HCEC 1CT (cell line): ENCODE measurements around the gene ARHGAP8.
A peak's percentile ranks its signal among the peaks of the same experiment; 100 is the strongest.

Experiments
- DNase-seq: peaks from one replicate; pipeline ENCODE4 v3.0.0-alpha.2; 2017

ARHGAP8 gene

GRCh38 chr22:44752285-44753188, at the start of gene ARHGAP8:
TSS of gene ARHGAP8 (plus strand) at chr22:44752575. CDS start at chr22:44786528, 33,953 bp downstream.
- DNase-seq: no peak

- no peak for DNase-seq
These were observed 49.0 kb upstream of the ARHGAP8 start for GRCh38 chr22:44703255-44703870.

GRCh38 chr22:44704159-44705021, 48.0 kb upstream of the ARHGAP8 start:
- no peak for DNase-seq

- DNase-seq: no peak
These were observed 47.4 kb upstream of the ARHGAP8 start for GRCh38 chr22:44705022-44705297.

GRCh38 chr22:44706488-44706887, 45.9 kb upstream of the ARHGAP8 start:
- DNase-seq: no peak

- DNase-seq: no peak
These were observed 45.2 kb upstream of the ARHGAP8 start for GRCh38 chr22:44707178-44707577.

- peak; percentile 18 for DNase-seq
These were observed 44.6 kb upstream of the ARHGAP8 start for GRCh38 chr22:44707752-44708151.

GRCh38 chr22:44709881-44710392, 42.4 kb upstream of the ARHGAP8 start:
- DNase-seq: no peak

GRCh38 chr22:44710474-44711240, 41.7 kb upstream of the ARHGAP8 start:
- DNase-seq: no peak

- DNase-seq: no peak
These were observed 41.2 kb upstream of the ARHGAP8 start for GRCh38 chr22:44711241-44711560.

- DNase-seq: no peak
These were observed 40.5 kb upstream of the ARHGAP8 start for GRCh38 chr22:44711690-44712555.

GRCh38 chr22:44712962-44713361, 39.4 kb upstream of the ARHGAP8 start:
- no peak for DNase-seq

- no peak for DNase-seq
These were observed 37.5 kb upstream of the ARHGAP8 start for GRCh38 chr22:44714703-44715350.

GRCh38 chr22:44718418-44718817, 34.0 kb upstream of the ARHGAP8 start:
- no peak for DNase-seq

- no peak for DNase-seq
These were observed 32.6 kb upstream of the ARHGAP8 start for GRCh38 chr22:44719586-44720368.

- DNase-seq: no peak
These were observed 31.2 kb upstream of the ARHGAP8 start for GRCh38 chr22:44721213-44721612.

- no peak for DNase-seq
These were observed 29.8 kb upstream of the ARHGAP8 start for GRCh38 chr22:44722611-44723010.

- DNase-seq: no peak
These were observed 28.6 kb upstream of the ARHGAP8 start for GRCh38 chr22:44723801-44724200.

GRCh38 chr22:44724416-44724815, 28.0 kb upstream of the ARHGAP8 start:
- no peak for DNase-seq

GRCh38 chr22:44724859-44725258, 27.5 kb upstream of the ARHGAP8 start:
- no peak for DNase-seq
